GM23248 (cell line): ENCODE results near the gene UXT. TPM values are rescaled to one million over a fixed set of nuclear protein-coding genes. Genes with fewer than 3 reads are reported as not detected.

Experiments
- DNase-seq: peaks from one replicate; pipeline ENCODE4 v3.0.0-alpha.2; 2015
- H2AFZ ChIP-seq: fragments of 200-600 bp; sonication (generic); 2 replicates; pipeline ENCODE4 v1.6.1; 2016; ENCODE audit warnings: antibody characterized with exemption
- H3F3A ChIP-seq: fragments of 200-600 bp; sonication (generic); 2 replicates; pipeline ENCODE4 v1.6.1; 2016; ENCODE audit warnings: mild to moderate bottlenecking, antibody characterized with exemption, mixed run types; ENCODE audit not compliant: insufficient read depth
- H3K27ac ChIP-seq: fragments of 200-600 bp; sonication (generic); 2 replicates; pipeline ENCODE4 v1.5.1; 2016; ENCODE audit warnings: mild to moderate bottlenecking
- H3K27me3 ChIP-seq: fragments of 200-600 bp; sonication (generic); replicated peaks from 2 replicates; pipeline ENCODE4 v1.6.1; 2016; ENCODE audit warnings: mild to moderate bottlenecking; ENCODE audit not compliant: insufficient read depth
- H3K36me3 ChIP-seq: fragments of 200-600 bp; sonication (generic); 2 replicates; pipeline ENCODE4 v1.6.1; 2016; ENCODE audit warnings: low read depth, mild to moderate bottlenecking
- H3K4me1 ChIP-seq: fragments of 200-600 bp; sonication (generic); 2 replicates; pipeline ENCODE4 v1.6.1; 2016; ENCODE audit warnings: mild to moderate bottlenecking; ENCODE audit not compliant: insufficient read depth
- H3K4me2 ChIP-seq: fragments of 200-600 bp; sonication (generic); one replicate; pipeline ENCODE4 v1.6.1; 2016; ENCODE audit warnings: mild to moderate bottlenecking; ENCODE audit not compliant: unreplicated experiment
- H3K4me3 ChIP-seq: fragments of 200-600 bp; sonication (generic); 2 replicates; pipeline ENCODE4 v1.5.1; 2016; ENCODE audit warnings: mild to moderate bottlenecking
- H3K79me2 ChIP-seq: fragments of 200-600 bp; sonication (generic); 2 replicates; pipeline ENCODE4 v1.6.1; 2016; ENCODE audit warnings: mild to moderate bottlenecking; ENCODE audit not compliant: insufficient read depth
- H3K9ac ChIP-seq: fragments of 200-600 bp; sonication (generic); 2 replicates; pipeline ENCODE4 v1.6.1; 2016; ENCODE audit warnings: mild to moderate bottlenecking
- H3K9me2 ChIP-seq: fragments of 200-600 bp; sonication (generic); 2 replicates; pipeline ENCODE4 v1.6.1; 2016; ENCODE audit warnings: mixed run types, mild to moderate bottlenecking, moderate library complexity; ENCODE audit not compliant: insufficient read depth
- H3K9me3 ChIP-seq: fragments of 200-600 bp; sonication (generic); one replicate; pipeline ENCODE4 v1.6.1; 2017; ENCODE audit warnings: low read depth
- H4K20me1 ChIP-seq: fragments of 200-600 bp; sonication (generic); 2 replicates; pipeline ENCODE4 v1.6.0; 2016; ENCODE audit not compliant: insufficient read depth
- EZH2 ChIP-seq: fragments of 200-600 bp; sonication (generic); IDR thresholded peaks from 2 replicates; pipeline ENCODE4 v1.6.1; 2018; ENCODE audit warnings: antibody characterized with exemption, mild to moderate bottlenecking; ENCODE audit not compliant: insufficient read depth, poor library complexity, severe bottlenecking
- EZH2phosphoT487 ChIP-seq: fragments of 200-600 bp; sonication (generic); IDR thresholded peaks from 2 replicates; pipeline ENCODE4 v1.6.1; 2018; ENCODE audit warnings: antibody characterized with exemption, moderate library complexity, mild to moderate bottlenecking, low read depth; ENCODE audit not compliant: insufficient read depth
- WGBS, 2 experiments: methylation state at CpG; one replicate each; pipeline ENCODE4 v1.1.6; 2015 to 2017; ENCODE audit warnings: low lambda C conversion rate in 2 of 2, low coverage in 1 of 2; ENCODE audit errors: missing lambda C conversion rate in 2 of 2; 5-methylcytosine and 5-hydroxymethylcytosine counted together
- in situ Hi-C: fragments of 300-500 bp; cut with MboI; formaldehyde crosslinking; loops from 2 replicates; pipeline ENCODE4 v1.15.0; 2020
- polyA plus RNA-seq: library from polyadenylated mRNA; unstranded; fragments of >200 nt; fragmentation: Nextera tagmentation; extraction: Ambion mirVana; gene quantifications from 2 replicates; pipeline ENCODE4 v1.2.1, GENCODE V29; 2016
- total RNA-seq: library from RNA; depleted of rRNA; stranded (reverse); fragments of >200 nt; shearing (Covaris generic); gene quantifications from 2 replicates; pipeline ENCODE4 v1.2.3, GENCODE V29; 2014

Gene UXT
- total and polyA plus RNA-seq, 2 experiments from 2014 or later: 130 to 158 TPM

DNA sequence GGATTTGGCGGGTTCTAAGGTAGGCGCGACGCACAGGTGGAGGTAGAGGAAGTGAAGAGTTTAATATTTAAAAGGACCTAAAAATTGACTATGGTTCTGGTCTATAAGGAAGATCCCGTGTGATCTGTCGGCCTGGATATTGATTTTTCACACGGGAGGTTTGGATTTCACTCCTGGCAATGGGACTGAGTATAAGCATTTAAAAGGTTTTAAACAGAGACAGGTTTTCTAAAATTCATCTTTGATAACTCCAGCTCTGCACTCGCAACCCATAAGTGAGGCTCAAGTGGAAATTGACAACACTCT is 394 bp upstream of the UXT start:
- H3K9me2 ChIP-seq: no peaks in the 10 kb centered on the region
- H3K27me3 ChIP-seq: no peaks in the 10 kb centered on the region
- no peaks in the 10 kb centered on the region for H4K20me1 ChIP-seq
- peak overlapping the region; percentile 98 for H3K4me3 ChIP-seq
- peak overlapping the region; percentile 100 for H3K27ac ChIP-seq
- H3K79me2 ChIP-seq: peaks cover 19% of the 10 kb centered on the region
- TF ChIP-seq EZH2 (no peak), EZH2phosphoT487 (no peak)
- H3K9ac ChIP-seq: peak overlapping the region; percentile 99
- in situ Hi-C loops: no loop called here
- H3K4me2 ChIP-seq: peak overlapping the region; percentile 83
- H3K9me3 ChIP-seq: no peaks in the 10 kb centered on the region
- peak overlapping the region; percentile 62 for H2AFZ ChIP-seq
- DNase-seq: no peak
- 4 to 5% methylated on average over 8 of the region's 8 CpGs for WGBS, 2 experiments
- peaks cover 37% of the 10 kb centered on the region for H3K4me1 ChIP-seq
- no peaks in the 10 kb centered on the region for H3K36me3 ChIP-seq
- peaks cover 24% of the 10 kb centered on the region; the same call in 1 of the 2 replicates for H3F3A ChIP-seq

DNA sequence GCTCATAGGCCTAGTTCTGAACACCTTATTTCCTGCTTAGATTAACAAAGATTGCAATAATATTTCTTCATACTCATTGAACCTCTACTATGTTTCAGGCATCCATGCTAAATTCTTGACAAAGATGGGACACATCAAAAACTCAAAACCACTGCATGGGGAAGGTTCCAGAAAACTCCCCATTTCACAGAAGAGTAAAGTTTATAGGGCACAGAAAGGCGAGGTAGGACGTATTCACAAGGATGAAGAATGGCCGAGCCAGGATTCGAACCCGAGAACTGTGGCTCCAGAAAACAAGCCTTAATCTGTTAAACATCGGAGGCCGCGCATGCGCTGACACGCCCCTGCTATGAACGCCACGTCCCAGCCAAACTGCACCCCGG is 688 bp downstream of the UXT start:
- H3K27ac ChIP-seq: peak overlapping the region; percentile 100
- peaks cover 26% of the 10 kb centered on the region for H3K4me1 ChIP-seq
- peaks cover 17% of the 10 kb centered on the region; the same call in 1 of the 2 replicates for H3F3A ChIP-seq
- no peaks in the 10 kb centered on the region for H3K9me3 ChIP-seq
- no peaks in the 10 kb centered on the region for H4K20me1 ChIP-seq
- H3K79me2 ChIP-seq: peaks cover 19% of the 10 kb centered on the region
- DNase-seq: no peak
- WGBS, 2 experiments: 1% methylated on average over 12 to 13 of the region's 13 CpGs
- no peaks in the 10 kb centered on the region for H3K36me3 ChIP-seq
- H3K4me2 ChIP-seq: peak overlapping the region; percentile 81
- no peaks in the 10 kb centered on the region for H3K9me2 ChIP-seq
- TF ChIP-seq EZH2phosphoT487: no peak
- TF ChIP-seq EZH2: no peak
- H3K27me3 ChIP-seq: no peaks in the 10 kb centered on the region
- in situ Hi-C loops: no loop called here
- H2AFZ ChIP-seq: peak overlapping the region; percentile 84
- H3K9ac ChIP-seq: peak overlapping the region; percentile 99
- H3K4me3 ChIP-seq: peak overlapping the region; percentile 98

DNA sequence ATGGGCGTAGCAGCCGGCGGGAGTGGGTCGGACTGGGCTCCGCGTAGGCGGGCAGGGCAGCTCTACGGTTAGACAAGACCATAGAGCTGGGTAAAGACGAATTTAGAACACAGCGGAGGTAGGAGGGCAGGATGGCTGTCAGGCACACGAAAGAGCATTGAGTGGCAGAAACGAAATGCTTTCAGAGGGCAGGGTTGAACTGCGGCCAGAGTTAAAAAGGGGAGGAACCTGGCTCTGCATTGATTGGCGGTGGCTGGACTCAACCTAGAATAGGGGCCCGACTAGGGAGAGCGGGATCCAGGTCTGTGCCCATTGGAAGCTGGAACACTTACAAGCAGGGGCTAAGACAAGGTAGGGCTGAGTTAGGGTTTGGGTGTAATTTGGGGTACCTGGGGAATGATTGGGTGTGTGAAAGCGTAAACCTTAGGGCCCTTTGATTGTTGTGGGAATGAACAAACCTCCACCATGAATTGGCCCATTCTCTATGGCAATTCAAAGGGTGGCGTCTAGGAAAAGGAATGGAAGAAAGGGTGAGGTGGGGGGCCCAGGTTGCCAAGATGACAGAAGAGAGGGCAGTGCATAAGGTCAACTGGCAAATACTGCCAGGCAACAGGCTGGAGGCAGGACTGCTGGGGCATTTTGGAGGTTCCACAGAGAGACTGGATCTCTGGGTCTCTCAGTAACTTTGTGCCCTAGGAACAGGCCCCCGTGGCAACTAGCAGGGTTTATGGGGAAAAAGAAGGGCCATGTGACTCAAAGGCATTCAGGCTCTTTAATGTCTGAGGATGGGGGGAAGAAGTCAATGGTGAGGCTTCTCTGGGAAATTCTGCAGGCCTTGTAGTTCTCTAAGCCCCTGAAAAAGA is 7.7 kb downstream of the UXT start:
- DNase-seq: no peak
- Histone ChIP-seq H3K4me3 (peak overlapping the region; percentile 65), H3K9me2 (no peaks in the 10 kb centered on the region), H3K4me2 (peak overlapping the region; percentile 65), H3K4me1 (peaks cover 9% of the 10 kb centered on the region), H3K9me3 (no peaks in the 10 kb centered on the region), H3K9ac (peak overlapping the region; percentile 94), H3K79me2 (peaks cover 34% of the 10 kb centered on the region), H4K20me1 (no peaks in the 10 kb centered on the region), H3F3A (peaks cover 19% of the 10 kb centered on the region; the same call in 1 of the 2 replicates), H3K27ac (peak overlapping the region; percentile 94), H3K27me3 (no peaks in the 10 kb centered on the region), H3K36me3 (no peaks in the 10 kb centered on the region), H2AFZ (peak overlapping the region; percentile 49; the same call in 1 of the 2 replicates)
- TF ChIP-seq EZH2phosphoT487 (no peak), EZH2 (no peak)
- in situ Hi-C loops: no loop called here
- WGBS, 2 experiments: 16 to 21% methylated on average over 14 to 18 of the region's 19 CpGs

DNA sequence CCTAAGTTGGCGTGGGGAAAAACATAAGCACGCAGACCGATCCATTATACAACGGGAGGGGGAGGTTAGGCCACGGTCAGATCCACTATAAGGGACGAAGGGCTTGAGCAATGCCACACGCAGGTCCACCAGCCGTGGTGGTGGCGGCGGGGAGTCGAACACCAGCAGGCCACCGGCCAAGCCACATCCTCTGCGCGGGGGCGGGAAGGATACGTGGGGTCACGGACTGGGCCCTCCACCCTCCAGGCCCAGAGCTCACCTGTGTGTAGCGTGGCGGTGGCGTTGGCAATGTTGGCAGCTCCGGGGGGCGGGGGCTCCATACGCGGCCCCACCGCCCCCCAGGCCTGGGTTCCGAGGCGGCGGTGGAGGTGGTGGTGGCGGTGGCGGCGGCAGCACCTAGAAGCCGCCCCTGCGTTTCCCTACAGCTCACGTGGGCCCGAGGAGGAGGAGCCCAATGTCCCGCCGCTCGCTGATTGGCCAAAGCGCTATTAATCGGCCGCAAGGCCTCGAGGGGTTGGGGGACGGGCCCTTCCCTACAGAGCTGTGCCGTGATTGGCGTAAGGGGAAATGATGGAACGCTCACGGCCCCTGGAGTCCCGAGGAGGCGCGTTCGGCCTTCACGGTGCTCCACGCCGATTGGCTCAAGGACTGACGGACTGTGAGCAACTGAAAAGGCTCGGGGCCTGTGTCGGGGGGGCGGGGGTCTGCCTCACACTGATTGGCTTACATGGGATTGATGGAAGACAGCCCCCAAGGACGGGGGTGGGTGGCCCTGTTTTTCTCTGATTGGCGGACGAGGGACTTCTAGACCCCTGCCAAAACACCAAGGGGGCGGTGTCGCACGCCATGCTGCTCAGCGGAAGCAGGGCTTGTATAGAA is 8.6 kb downstream of the UXT start, which contains the start of gene ELK1:
Gene ELK1, minus strand, starts transcription at position 400 of the 879 bp plus-strand sequence. CDS start 9,122 bp downstream, outside the sequence.
- peak; percentile 97 for DNase-seq
- H3K9ac ChIP-seq: peak within 1 kb of the TSS; percentile 94
- H3K4me1 ChIP-seq: peaks cover 9% of the 10 kb centered on the region
- peak within 1 kb of the TSS; percentile 49; the same call in 1 of the 2 replicates for H2AFZ ChIP-seq
- 0 to 1% methylated on average over 17 to 29 of the region's 65 CpGs for WGBS, 2 experiments
- TF ChIP-seq EZH2phosphoT487 (no peak), EZH2 (no peak)
- H3K9me3 ChIP-seq: no peaks in the 10 kb centered on the region
- in situ Hi-C loops: no loop called here
- H4K20me1 ChIP-seq: no peaks in the 10 kb centered on the region
- peak within 1 kb of the TSS; percentile 83 for H3K4me3 ChIP-seq
- H3K27me3 ChIP-seq: no peaks in the 10 kb centered on the region
- peak within 1 kb of the TSS; percentile 94 for H3K27ac ChIP-seq
- no peaks in the 10 kb centered on the region for H3K9me2 ChIP-seq
- no peaks in the 10 kb centered on the region for H3K36me3 ChIP-seq
- H3K79me2 ChIP-seq: peaks cover 39% of the 10 kb centered on the region
- peaks cover 19% of the 10 kb centered on the region; the same call in 1 of the 2 replicates for H3F3A ChIP-seq
- H3K4me2 ChIP-seq: peak within 1 kb of the TSS; percentile 71
